Mononuclear cell (primary cell): Measurements from ENCODE around the gene CARNS1. TPM values are rescaled to one million over a fixed set of nuclear protein-coding genes. Genes with fewer than 3 reads are reported as not detected.
A peak's percentile ranks its signal among the peaks of the same experiment; 100 is the strongest.
"Not testable (repeated sequence)": the region's sequence is repeated elsewhere in the genome, so short reads cannot be mapped to it uniquely, and the experiment has no call there.

Experiments
- H3K27me3 ChIP-seq: 2 replicates; pipeline ENCODE4 v1.6.0; 2011; ENCODE audit warnings: low read length, control low read depth; ENCODE audit not compliant: insufficient read depth
- H3K4me1 ChIP-seq: 2 replicates; pipeline ENCODE4 v1.5.1; 2011; ENCODE audit warnings: mild to moderate bottlenecking, low read length, control low read depth; ENCODE audit not compliant: insufficient read depth
- H3K4me3 ChIP-seq: 2 replicates; pipeline ENCODE4 v1.5.1; 2011; ENCODE audit warnings: mild to moderate bottlenecking, low read length, moderate library complexity
- H3K9me3 ChIP-seq: 2 replicates; pipeline ENCODE4 v1.5.1; 2011; ENCODE audit warnings: low read depth, mild to moderate bottlenecking, control low read depth, low read length
- total RNA-seq: library from RNA; depleted of rRNA; stranded (reverse); fragments of >200 nt; gene quantifications from one replicate; pipeline ENCODE4 v1.2.3, GENCODE V29; 2012

Gene CARNS1
- total RNA-seq, 1 donor: 3.3 TPM

- H3K4me3 ChIP-seq: no peak overlapping the region
- no peaks in the 10 kb centered on the region for H3K9me3 ChIP-seq
- H3K4me1 ChIP-seq: peaks cover 48% of the 10 kb centered on the region
- H3K27me3 ChIP-seq: no peaks in the 10 kb centered on the region
Measured at GRCh38 chr11:67421430-67422031, 6.1 kb downstream of the CARNS1 start.

DNA sequence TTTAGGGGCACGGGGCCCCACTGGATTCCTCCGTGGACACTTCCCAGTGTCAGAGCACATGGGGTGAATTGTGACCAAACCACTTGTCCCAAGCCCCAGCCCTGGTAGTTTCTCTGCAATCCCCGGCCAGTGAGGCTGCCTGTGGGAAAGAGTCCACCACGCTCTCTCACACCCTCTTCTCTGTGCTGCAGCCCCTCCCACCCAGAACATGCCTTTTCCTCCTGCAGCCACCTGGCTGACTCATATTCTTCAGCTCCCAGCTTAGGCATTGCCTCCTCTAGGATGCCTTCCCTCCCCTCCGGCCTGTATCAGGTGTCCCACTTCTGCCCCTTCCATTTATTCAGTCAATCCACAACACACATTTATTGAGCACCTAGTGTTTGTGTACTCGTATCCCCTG is 7.4 kb downstream of the CARNS1 start:
- H3K27me3 ChIP-seq: no peaks in the 10 kb centered on the region
- no peaks in the 10 kb centered on the region for H3K9me3 ChIP-seq
- H3K4me3 ChIP-seq: no peak overlapping the region
- H3K4me1 ChIP-seq: peaks cover 42% of the 10 kb centered on the region

DNA sequence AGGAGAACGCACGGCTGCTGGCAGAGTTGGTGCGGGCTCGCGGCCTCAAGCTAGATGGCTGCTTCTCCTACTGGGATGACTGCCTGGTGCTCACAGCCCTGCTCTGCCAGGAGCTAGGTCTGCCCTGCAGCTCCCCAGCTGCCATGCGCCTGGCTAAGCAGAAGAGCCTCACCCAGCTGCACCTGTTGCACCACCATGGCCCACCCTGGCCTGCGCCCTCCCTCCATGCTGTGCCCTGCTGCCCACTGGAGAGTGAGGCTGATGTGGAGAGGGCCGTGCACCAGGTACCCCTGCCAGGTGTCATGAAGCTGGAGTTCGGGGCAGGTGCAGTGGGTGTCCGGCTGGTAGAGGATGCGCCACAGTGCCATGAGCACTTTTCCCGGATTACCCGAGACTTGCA is 8.0 kb downstream of the CARNS1 start:
- Histone ChIP-seq H3K27me3 (no peaks in the 10 kb centered on the region), H3K9me3 (no peaks in the 10 kb centered on the region), H3K4me3 (no peak overlapping the region), H3K4me1 (peaks cover 36% of the 10 kb centered on the region)

DNA sequence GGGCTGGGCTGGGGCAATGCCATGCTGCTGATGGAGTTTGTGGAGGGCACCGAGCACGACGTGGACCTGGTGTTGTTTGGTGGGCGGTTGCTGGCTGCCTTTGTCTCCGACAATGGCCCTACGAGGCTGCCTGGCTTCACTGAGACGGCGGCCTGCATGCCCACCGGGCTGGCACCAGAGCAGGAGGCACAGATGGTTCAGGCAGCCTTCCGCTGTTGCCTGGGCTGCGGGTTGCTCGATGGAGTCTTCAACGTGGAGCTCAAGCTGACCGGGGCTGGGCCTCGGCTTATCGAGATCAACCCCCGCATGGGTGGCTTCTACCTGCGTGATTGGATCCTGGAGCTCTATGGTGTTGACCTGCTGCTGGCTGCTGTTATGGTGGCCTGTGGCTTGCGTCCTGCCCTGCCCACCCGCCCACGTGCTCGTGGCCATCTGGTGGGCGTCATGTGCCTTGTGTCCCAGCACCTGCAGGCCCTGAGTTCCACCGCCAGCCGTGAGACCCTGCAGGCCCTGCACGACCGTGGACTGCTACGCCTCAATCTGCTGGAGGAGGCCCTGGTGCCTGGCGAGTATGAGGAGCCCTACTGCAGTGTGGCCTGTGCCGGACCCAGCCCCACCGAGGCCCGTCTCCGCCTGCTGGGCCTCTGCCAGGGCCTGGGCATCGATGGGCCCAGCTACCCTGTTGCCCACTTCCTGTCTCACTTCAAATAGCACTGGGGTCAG is 8.6 kb downstream of the CARNS1 start:
- Histone ChIP-seq H3K27me3 (no peaks in the 10 kb centered on the region), H3K9me3 (no peaks in the 10 kb centered on the region), H3K4me1 (peaks cover 35% of the 10 kb centered on the region), H3K4me3 (no peak overlapping the region)

DNA sequence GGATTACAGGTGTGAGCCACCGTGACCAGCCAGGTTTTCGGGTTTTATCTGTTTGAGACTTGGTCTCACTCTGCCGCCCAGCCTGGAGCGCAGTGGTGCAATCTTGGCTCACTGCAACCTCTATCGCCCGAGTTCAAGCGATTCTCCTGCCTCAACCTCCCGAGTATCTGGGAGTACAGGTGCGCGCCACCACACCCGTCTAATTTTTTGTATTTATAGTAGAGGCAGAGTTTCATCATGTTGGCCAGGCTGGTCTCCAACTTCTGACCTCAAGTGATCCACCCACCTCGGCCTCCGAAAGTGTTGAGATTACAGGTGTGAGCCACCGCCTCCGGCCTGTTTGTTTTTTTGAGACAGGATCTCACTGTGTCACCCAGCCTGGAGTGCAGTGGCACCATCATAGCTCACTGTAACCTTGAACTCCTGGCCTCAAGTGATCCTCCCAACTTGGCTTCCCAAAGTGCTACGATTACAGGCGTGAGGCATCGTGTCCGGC is 11.9 kb downstream of the CARNS1 start:
- not testable (repeated sequence) for H3K9me3 ChIP-seq, H3K27me3 ChIP-seq
- H3K4me1 ChIP-seq: peaks cover 26% of the 10 kb centered on the region
- H3K4me3 ChIP-seq: peak overlapping the region; percentile 97

GRCh38 chr11:67428052-67429001 is 12.8 kb downstream of the CARNS1 start, which contains the start of gene RPS6KB2:
Gene RPS6KB2, plus strand, starts transcription at chr11:67428494. Its CDS starts 52 bp downstream, at chr11:67428546.
- H3K4me3 ChIP-seq: peak within 1 kb of the TSS; percentile 97
- H3K4me1 ChIP-seq: peaks cover 32% of the 10 kb centered on the region
- no peaks in the 10 kb centered on the region for H3K9me3 ChIP-seq
- no peaks in the 10 kb centered on the region for H3K27me3 ChIP-seq

DNA sequence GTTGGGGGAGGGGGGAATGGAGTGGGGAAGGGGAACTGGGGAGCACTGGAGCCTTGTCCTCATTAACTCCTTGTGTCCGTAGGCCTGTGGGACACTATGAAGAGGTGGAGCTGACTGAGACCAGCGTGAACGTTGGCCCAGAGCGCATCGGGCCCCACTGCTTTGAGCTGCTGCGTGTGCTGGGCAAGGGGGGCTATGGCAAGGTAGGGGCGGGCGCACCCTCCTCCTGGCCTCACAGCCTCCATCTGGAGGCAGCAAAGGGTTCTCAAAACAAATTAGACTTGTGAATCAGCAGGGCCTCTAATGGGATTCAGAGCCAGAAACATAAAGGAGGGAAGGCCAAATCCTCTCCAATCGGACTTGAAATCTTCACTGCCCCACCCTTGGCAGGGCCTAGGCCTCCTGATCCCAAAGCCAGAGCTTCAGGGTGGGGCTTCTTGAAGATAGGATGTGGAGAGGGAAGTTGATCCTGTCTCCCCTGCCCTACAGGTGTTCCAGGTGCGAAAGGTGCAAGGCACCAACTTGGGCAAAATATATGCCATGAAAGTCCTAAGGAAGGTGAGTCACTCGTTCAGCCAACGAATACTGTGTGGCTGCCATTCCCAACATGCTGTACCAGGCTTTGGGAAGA is 13.7 kb downstream of the CARNS1 start:
- peaks cover 40% of the 10 kb centered on the region for H3K4me1 ChIP-seq
- peak overlapping the region; percentile 97 for H3K4me3 ChIP-seq
- no peaks in the 10 kb centered on the region for H3K27me3 ChIP-seq
- H3K9me3 ChIP-seq: no peaks in the 10 kb centered on the region

DNA sequence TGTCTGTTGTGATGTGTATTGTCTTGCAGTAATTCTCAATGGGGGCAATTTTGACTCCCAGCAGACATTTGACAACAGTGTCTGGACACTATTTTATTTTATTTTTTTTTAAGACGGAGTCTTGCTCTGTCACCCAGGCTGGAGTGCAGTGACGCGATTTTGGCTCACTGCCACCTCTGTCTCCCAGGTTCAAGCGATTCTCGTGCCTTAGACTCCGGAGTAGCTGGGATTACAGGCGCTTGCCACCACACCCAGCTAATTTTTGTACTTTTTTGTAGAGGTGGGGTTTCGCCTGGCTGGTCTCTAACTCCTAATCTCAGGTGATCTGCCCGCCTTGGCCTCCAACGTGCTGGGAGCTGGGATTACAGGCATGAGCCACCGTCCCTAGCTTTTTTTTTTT is 14.2 kb downstream of the CARNS1 start:
- no peaks in the 10 kb centered on the region for H3K9me3 ChIP-seq
- peaks cover 46% of the 10 kb centered on the region for H3K4me1 ChIP-seq
- no peak overlapping the region for H3K4me3 ChIP-seq
- H3K27me3 ChIP-seq: no peaks in the 10 kb centered on the region

GRCh38 chr11:67431346-67432249 is 16.1 kb downstream of the CARNS1 start:
- H3K9me3 ChIP-seq: no peaks in the 10 kb centered on the region
- H3K4me3 ChIP-seq: no peak overlapping the region
- H3K27me3 ChIP-seq: no peaks in the 10 kb centered on the region
- H3K4me1 ChIP-seq: peaks cover 65% of the 10 kb centered on the region

DNA sequence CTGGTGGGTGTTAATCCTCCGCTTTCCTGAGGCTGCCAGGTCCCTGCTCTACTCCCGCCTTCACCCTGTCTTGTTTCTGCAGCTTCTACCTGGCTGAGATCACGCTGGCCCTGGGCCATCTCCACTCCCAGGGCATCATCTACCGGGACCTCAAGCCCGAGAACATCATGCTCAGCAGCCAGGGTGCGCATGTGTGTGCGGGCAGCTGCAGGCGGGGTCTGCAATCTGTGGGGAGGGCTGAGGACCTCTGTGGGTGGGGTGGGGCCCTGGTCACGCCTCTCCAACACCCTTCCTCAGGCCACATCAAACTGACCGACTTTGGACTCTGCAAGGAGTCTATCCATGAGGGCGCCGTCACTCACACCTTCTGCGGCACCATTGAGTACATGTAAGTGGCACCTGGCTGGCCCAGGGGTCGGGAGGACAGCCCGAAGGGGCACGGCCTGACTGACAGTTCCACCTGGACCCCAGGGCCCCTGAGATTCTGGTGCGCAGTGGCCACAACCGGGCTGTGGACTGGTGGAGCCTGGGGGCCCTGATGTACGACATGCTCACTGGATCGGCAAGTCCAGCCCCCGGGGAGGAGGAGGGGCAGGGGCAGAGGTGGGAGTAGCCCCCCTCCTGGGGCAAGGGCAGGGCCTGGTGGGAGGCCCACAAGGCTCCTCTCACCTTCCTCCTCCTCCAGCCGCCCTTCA is 17.3 kb downstream of the CARNS1 start:
- Histone ChIP-seq H3K9me3 (no peaks in the 10 kb centered on the region), H3K4me1 (peaks cover 61% of the 10 kb centered on the region), H3K27me3 (no peaks in the 10 kb centered on the region), H3K4me3 (no peak overlapping the region)

DNA sequence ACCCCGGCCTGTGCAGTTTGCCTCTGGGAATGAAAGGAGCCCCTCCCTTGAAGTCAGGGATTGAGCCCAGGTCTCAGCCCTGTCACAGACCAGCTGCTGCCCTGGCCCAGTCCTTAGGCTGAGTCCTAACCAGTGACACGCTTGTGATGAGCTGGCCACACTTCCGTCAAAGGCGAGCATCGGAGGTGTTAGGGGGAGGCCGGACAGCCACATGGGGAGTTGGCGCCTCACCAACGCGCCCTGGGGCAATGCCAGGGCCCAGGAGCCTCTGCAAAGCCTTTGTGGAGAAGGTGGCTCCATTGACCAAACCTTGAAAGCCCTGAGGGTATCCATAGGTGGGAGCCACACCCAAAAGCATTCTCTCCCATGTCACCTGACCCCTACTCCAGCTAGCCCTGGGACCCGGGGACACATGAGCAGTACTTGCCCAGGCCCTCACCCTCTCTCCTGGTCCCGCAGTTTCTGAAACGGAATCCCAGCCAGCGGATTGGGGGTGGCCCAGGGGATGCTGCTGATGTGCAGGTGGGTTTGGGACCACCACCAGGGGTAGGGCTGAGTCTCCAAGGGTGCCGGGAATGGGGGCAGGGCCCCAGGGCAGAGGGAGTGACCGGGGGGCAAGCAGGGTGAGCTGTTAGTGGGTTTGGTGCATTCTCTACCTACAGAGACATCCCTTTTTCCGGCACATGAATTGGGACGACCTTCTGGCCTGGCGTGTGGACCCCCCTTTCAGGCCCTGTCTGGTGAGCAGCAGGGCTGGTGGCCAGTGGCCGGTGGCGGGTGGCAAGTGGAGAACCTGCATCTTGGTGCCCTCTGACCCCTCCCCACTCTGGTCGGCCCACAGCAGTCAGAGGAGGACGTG is 18.3 kb downstream of the CARNS1 start:
- no peaks in the 10 kb centered on the region for H3K27me3 ChIP-seq
- peaks cover 65% of the 10 kb centered on the region for H3K4me1 ChIP-seq
- no peaks in the 10 kb centered on the region for H3K9me3 ChIP-seq
- H3K4me3 ChIP-seq: no peak overlapping the region

- peaks cover 65% of the 10 kb centered on the region for H3K4me1 ChIP-seq
- H3K9me3 ChIP-seq: no peaks in the 10 kb centered on the region
- H3K27me3 ChIP-seq: no peaks in the 10 kb centered on the region
- H3K4me3 ChIP-seq: no peak overlapping the region
Measured at GRCh38 chr11:67434395-67434881, 19.0 kb downstream of the CARNS1 start.
